Neural cell (in vitro differentiated cells): Measurements from ENCODE around the gene WDR93. TPM values are rescaled to one million over a fixed set of nuclear protein-coding genes. Genes with fewer than 3 reads are reported as not detected.

ENCODE experiments used
- H2AFZ ChIP-seq: fragments of 200-600, 300-800 bp; sonication (generic), shearing (Covaris generic); 2 replicates; pipeline ENCODE4 v1.6.0; 2014; ENCODE audit warnings: low read depth, mild to moderate bottlenecking, antibody characterized with exemption, low read length, moderate library complexity
- H3F3A ChIP-seq: fragments of 200-600 bp; shearing (Covaris generic); 2 replicates; pipeline ENCODE4 v1.6.1; 2016; ENCODE audit warnings: mild to moderate bottlenecking, moderate library complexity, mixed read lengths, antibody characterized with exemption, low read length; ENCODE audit not compliant: insufficient read depth, poor library complexity, severe bottlenecking
- H3K27ac ChIP-seq: fragments of 200-600, 300-800 bp; sonication (generic), shearing (Covaris generic); 2 replicates; pipeline ENCODE4 v1.5.1; 2014; ENCODE audit warnings: mild to moderate bottlenecking, low read length, moderate library complexity
- H3K27me3 ChIP-seq: fragments of 300-800, 200-600 bp; sonication (generic), shearing (Covaris generic); 2 replicates; pipeline ENCODE4 v1.6.0; 2014; ENCODE audit warnings: mild to moderate bottlenecking, low read depth, low read length, moderate library complexity; ENCODE audit not compliant: insufficient read depth
- H3K36me3 ChIP-seq: fragments of 300-800, 200-600 bp; sonication (generic), shearing (Covaris generic); 2 replicates; pipeline ENCODE4 v1.5.1; 2014; ENCODE audit warnings: mild to moderate bottlenecking, antibody characterized with exemption, low read length, moderate library complexity; ENCODE audit not compliant: insufficient read depth
- H3K4me2 ChIP-seq: fragments of 300-800, 200-600 bp; sonication (generic), shearing (Covaris generic); 2 replicates; pipeline ENCODE4 v1.6.0; 2014; ENCODE audit warnings: mild to moderate bottlenecking, low read length
- H3K4me3 ChIP-seq: fragments of 300-800, 200-600 bp; sonication (generic), shearing (Covaris generic); 2 replicates; pipeline ENCODE4 v1.5.1; 2014; ENCODE audit warnings: mild to moderate bottlenecking, low read length, moderate library complexity
- H3K79me2 ChIP-seq: fragments of 200-600 bp; shearing (Covaris generic); replicated peaks from 2 replicates; pipeline ENCODE4 v1.6.0; 2014; ENCODE audit warnings: mild to moderate bottlenecking, low read length, moderate library complexity; ENCODE audit not compliant: insufficient read depth
- H3K9ac ChIP-seq: fragments of 300-800, 200-600 bp; sonication (generic), shearing (Covaris generic); 2 replicates; pipeline ENCODE4 v1.6.1; 2016; ENCODE audit warnings: mild to moderate bottlenecking, low read length, mixed read lengths
- H3K9me2 ChIP-seq: fragments of 200-600 bp; shearing (Covaris generic); 2 replicates; pipeline ENCODE4 v1.6.1; 2016; ENCODE audit warnings: mild to moderate bottlenecking, low read length, mixed read lengths; ENCODE audit not compliant: insufficient read depth
- H3K9me3 ChIP-seq: fragments of 200-600, 300-800 bp; sonication (generic), shearing (Covaris generic); 2 replicates; pipeline ENCODE4 v1.6.1; 2016; ENCODE audit warnings: mild to moderate bottlenecking, mixed run types, low read length, moderate library complexity, mixed read lengths
- H4K20me1 ChIP-seq: fragments of 200-600 bp; shearing (Covaris generic); 2 replicates; pipeline ENCODE4 v1.6.1; 2016; ENCODE audit warnings: mild to moderate bottlenecking, mixed run types; ENCODE audit not compliant: insufficient read depth
- CTCF ChIP-seq: fragments of 450-650 bp; IDR thresholded peaks from 2 replicates; pipeline ENCODE4 v1.5.1; 2014; ENCODE audit warnings: antibody characterized with exemption, mild to moderate bottlenecking, moderate library complexity; ENCODE audit not compliant: poor library complexity, severe bottlenecking
- EP300 ChIP-seq: fragments of 450-650 bp; conservative IDR thresholded peaks from 2 replicates; pipeline ENCODE4 v1.6.1; 2014; ENCODE audit warnings: antibody characterized with exemption, mild to moderate bottlenecking, moderate library complexity; ENCODE audit not compliant: poor library complexity, severe bottlenecking
- EZH2 ChIP-seq: fragments of 200-600, 300-800 bp; shearing (Covaris generic), sonication (generic); IDR thresholded peaks from 2 replicates; pipeline ENCODE4 v1.6.1; 2014; ENCODE audit warnings: antibody characterized with exemption, low read length, borderline replicate concordance, mild to moderate bottlenecking; ENCODE audit not compliant: insufficient read depth, poor library complexity, severe bottlenecking
- MXI1 ChIP-seq: fragments of 450-650 bp; conservative IDR thresholded peaks from 2 replicates; pipeline ENCODE4 v1.6.1; 2014; ENCODE audit warnings: antibody characterized with exemption, mild to moderate bottlenecking; ENCODE audit not compliant: poor library complexity, severe bottlenecking
- POLR2AphosphoS5 ChIP-seq: IDR thresholded peaks from 2 replicates; pipeline ENCODE4 v1.6.1; 2012
- REST ChIP-seq: IDR thresholded peaks from 2 replicates; pipeline ENCODE4 v1.6.1; 2012; ENCODE audit warnings: borderline replicate concordance
- SMC3 ChIP-seq: fragments of 450-650 bp; conservative IDR thresholded peaks from 2 replicates; pipeline ENCODE4 v1.6.1; 2014; ENCODE audit warnings: antibody characterized with exemption, mild to moderate bottlenecking, moderate library complexity; ENCODE audit not compliant: poor library complexity
- polyA plus RNA-seq: library from polyadenylated mRNA; depleted of rRNA; stranded (reverse); fragments of >200 nt; gene quantifications from 2 replicates; pipeline ENCODE4 v1.2.3, GENCODE V29; 2014

WDR93 gene
- polyA plus RNA-seq, 1 donor from 2014 or later = 0.41 TPM

GRCh38 chr15:89666184-89666857, 24.3 kb upstream of the WDR93 start:
- H3K27ac ChIP-seq = no peak overlapping the region

GRCh38 chr15:89666858-89667705, 23.5 kb upstream of the WDR93 start:
- Histone ChIP-seq H4K20me1 (no peaks in the 10 kb centered on the region), H3K9ac (no peak overlapping the region), H3K36me3 (no peaks in the 10 kb centered on the region), H3K4me2 (no peak overlapping the region), H3F3A (no peaks in the 10 kb centered on the region), H3K9me3 (no peaks in the 10 kb centered on the region), H3K27me3 (peaks cover 18% of the 10 kb centered on the region), H3K9me2 (no peaks in the 10 kb centered on the region), H3K4me3 (no peak overlapping the region), H3K79me2 (no peaks in the 10 kb centered on the region), H3K27ac (no peak overlapping the region), H2AFZ (no peak overlapping the region)
- TF ChIP-seq SMC3 (no peak), MXI1 (no peak), CTCF (no peak), REST (no peak), EZH2 (no peak), POLR2AphosphoS5 (no peak), EP300 (no peak)

More at GRCh38 chr15:89666184-89666857, 24.3 kb upstream of the WDR93 start:
- no peaks in the 10 kb centered on the region for H3K9me3 ChIP-seq
- TF ChIP-seq MXI1 = no peak
- H3K79me2 ChIP-seq = no peaks in the 10 kb centered on the region
- H2AFZ ChIP-seq = no peak overlapping the region
- no peaks in the 10 kb centered on the region for H3K36me3 ChIP-seq
- H3F3A ChIP-seq = no peaks in the 10 kb centered on the region
- no peak overlapping the region for H3K9ac ChIP-seq
- H3K27me3 ChIP-seq = peaks cover 18% of the 10 kb centered on the region
- peak overlapping the region; percentile 56 for H3K4me3 ChIP-seq
- no peaks in the 10 kb centered on the region for H4K20me1 ChIP-seq
- H3K9me2 ChIP-seq = no peaks in the 10 kb centered on the region
- no peak overlapping the region for H3K4me2 ChIP-seq
